ENCODE data around the gene AKT1.

AKT1 gene

GRCh38 chr14:104746934-104747481, 48.5 kb downstream of the AKT1 start:
- no peak overlapping the region for H3K4me3 ChIP-seq (ENCODE audit: low read depth, low read length)
- no peak for TF ChIP-seq CTCF (IDR thresholded peaks at IDR 0.05; ENCODE audit: low read depth, low read length)

- TF ChIP-seq CTCF (IDR thresholded peaks at IDR 0.05; ENCODE audit: low read depth, low read length) = no peak
- no peak overlapping the region for H3K4me3 ChIP-seq (ENCODE audit: low read depth, low read length)
Measured at GRCh38 chr14:104746071-104746545, 49.4 kb downstream of the AKT1 start.

- no peak for TF ChIP-seq CTCF (IDR thresholded peaks at IDR 0.05; ENCODE audit: low read depth, low read length)
Measured at GRCh38 chr14:104745431-104745830, 50.1 kb downstream of the AKT1 start.

GRCh38 chr14:104744484-104744883, 51.1 kb downstream of the AKT1 start:
- TF ChIP-seq CTCF (IDR thresholded peaks at IDR 0.05; ENCODE audit: low read depth, low read length) = no peak
- H3K4me3 ChIP-seq (ENCODE audit: low read depth, low read length) = no peak overlapping the region

More at GRCh38 chr14:104745431-104745830, 50.1 kb downstream of the AKT1 start:
- H3K4me3 ChIP-seq (ENCODE audit: low read depth, low read length) = no peak overlapping the region

- no peak for TF ChIP-seq CTCF (IDR thresholded peaks at IDR 0.05; ENCODE audit: low read depth, low read length)
- H3K4me3 ChIP-seq (ENCODE audit: low read depth, low read length) = no peak overlapping the region
Measured at GRCh38 chr14:104743461-104744380, 51.8 kb downstream of the AKT1 start.

GRCh38 chr14:104742586-104743455, 52.7 kb downstream of the AKT1 start:
- no peak overlapping the region for H3K4me3 ChIP-seq (ENCODE audit: low read depth, low read length)
- no peak for TF ChIP-seq CTCF (IDR thresholded peaks at IDR 0.05; ENCODE audit: low read depth, low read length)

All from WI38 (cell line).